T-helper 2 cell treated with Interferon-gamma antibody and Interleukin-4, amounts not matched to agents 5 μg/mL and 100 μg/mL, for 36 hours (primary cell): Measurements from ENCODE around the gene NXN.
"Not testable (repeated sequence)": the region's sequence is repeated elsewhere in the genome, so short reads cannot be mapped to it uniquely, and the experiment has no call there.

Source experiments
- DNase-seq: peaks from one replicate; pipeline ENCODE4 v3.0.0; 2021; ENCODE audit warnings: low spot score
- H3K27ac Mint-ChIP-seq: one replicate; pipeline ENCODE4 v1.8.0; 2021; ENCODE audit warnings: mild to moderate bottlenecking, mixed read lengths
- H3K27me3 Mint-ChIP-seq: one replicate; pipeline ENCODE4 v1.8.0; 2021; ENCODE audit warnings: low read depth, mixed read lengths
- H3K36me3 Mint-ChIP-seq: one replicate; pipeline ENCODE4 v1.8.0; 2021; ENCODE audit warnings: low read depth, mixed read lengths
- H3K4me1 Mint-ChIP-seq: one replicate; pipeline ENCODE4 v1.8.0; 2021; ENCODE audit warnings: low read depth, mixed read lengths
- H3K4me3 Mint-ChIP-seq: one replicate; pipeline ENCODE4 v1.8.0; 2022; ENCODE audit warnings: mild to moderate bottlenecking, moderate library complexity, mixed read lengths
- H3K9me3 Mint-ChIP-seq: one replicate; pipeline ENCODE4 v1.8.0; 2021; ENCODE audit warnings: mixed read lengths

NXN gene

DNA sequence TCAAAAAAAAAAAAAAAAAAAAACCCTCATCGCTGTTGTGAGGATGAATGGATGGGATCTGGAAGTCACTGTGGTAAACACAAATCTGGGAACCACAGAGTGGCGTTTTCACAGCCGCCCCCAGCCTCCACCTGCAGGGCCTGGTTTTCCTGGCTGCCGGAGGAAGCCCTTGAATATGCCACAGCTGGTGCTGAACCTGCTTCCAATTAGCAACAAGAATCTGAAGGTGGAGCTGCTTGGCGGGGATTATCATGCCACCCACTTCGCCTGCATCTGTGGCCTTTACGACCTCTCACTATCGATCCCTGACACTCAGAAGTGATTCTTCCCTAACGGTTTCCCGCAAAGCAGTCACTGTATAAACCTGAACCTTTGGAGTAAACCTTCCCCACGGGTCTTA lies 181.3 kb downstream of the NXN start:
- H3K9me3 Mint-ChIP-seq = no peaks in the 10 kb centered on the region
- no peak overlapping the region for H3K4me3 Mint-ChIP-seq
- no peaks in the 10 kb centered on the region for H3K27me3 Mint-ChIP-seq
- no peak for DNase-seq
- no peaks in the 10 kb centered on the region for H3K36me3 Mint-ChIP-seq
- no peak overlapping the region for H3K27ac Mint-ChIP-seq
- peaks cover 2% of the 10 kb centered on the region for H3K4me1 Mint-ChIP-seq

DNA sequence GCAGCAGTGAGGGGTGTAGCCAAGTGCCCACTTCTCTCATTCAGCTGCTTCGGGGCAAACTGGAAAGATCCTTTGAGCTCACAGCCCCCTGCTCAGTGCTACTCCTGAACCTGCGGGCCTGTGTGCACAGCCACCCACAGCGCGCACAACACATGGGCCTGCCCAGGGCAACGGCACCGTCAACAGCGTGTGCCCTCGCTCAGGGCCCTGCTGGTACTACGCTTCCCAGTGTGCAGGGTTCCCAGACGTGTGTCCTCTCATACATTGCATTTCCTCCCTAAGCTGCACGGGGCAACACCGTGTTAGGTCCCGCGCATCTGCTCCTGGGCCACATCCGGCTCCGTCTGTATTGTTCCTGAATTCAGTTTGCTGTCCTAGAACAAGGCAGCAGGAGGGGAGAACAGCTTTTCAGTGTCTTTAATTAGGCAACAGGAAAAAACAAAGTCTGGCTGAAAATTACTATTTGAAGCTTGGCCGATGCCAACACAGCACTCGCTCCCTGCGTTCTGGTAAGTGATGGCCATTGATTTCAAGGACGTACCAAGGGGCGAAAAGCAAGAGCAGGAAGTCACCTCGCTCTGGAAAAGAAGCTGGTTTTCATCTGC lies 182.2 kb downstream of the NXN start:
- no peaks in the 10 kb centered on the region for H3K9me3 Mint-ChIP-seq
- no peak for DNase-seq
- H3K27ac Mint-ChIP-seq = no peak overlapping the region
- H3K4me1 Mint-ChIP-seq = peaks cover 2% of the 10 kb centered on the region
- peaks cover 2% of the 10 kb centered on the region for H3K36me3 Mint-ChIP-seq
- H3K4me3 Mint-ChIP-seq = no peak overlapping the region
- H3K27me3 Mint-ChIP-seq = no peaks in the 10 kb centered on the region

DNA sequence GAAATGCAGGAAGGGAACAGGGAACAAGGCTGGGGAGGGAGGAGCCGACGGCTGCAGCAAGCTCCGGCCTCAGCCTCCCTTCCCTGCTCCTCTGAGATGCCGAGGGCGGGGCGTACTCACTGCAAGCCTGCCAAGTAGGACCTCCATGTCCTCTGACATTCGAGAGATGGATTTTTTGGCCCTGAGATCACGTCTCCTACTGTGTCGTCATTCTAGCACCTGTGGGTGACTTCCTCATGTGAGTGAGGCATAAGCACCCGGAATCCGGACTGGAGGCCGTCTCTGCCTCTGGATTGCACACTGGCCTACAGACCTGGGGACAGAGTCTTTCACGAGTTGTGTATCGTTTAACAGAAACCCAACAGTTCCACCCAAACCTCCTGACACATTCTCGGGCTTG lies 183.0 kb downstream of the NXN start:
- Mint-ChIP-seq H3K4me1 (peaks cover 2% of the 10 kb centered on the region), H3K27me3 (no peaks in the 10 kb centered on the region), H3K9me3 (no peaks in the 10 kb centered on the region), H3K27ac (no peak overlapping the region), H3K4me3 (no peak overlapping the region), H3K36me3 (peaks cover 6% of the 10 kb centered on the region)
- no peak for DNase-seq

DNA sequence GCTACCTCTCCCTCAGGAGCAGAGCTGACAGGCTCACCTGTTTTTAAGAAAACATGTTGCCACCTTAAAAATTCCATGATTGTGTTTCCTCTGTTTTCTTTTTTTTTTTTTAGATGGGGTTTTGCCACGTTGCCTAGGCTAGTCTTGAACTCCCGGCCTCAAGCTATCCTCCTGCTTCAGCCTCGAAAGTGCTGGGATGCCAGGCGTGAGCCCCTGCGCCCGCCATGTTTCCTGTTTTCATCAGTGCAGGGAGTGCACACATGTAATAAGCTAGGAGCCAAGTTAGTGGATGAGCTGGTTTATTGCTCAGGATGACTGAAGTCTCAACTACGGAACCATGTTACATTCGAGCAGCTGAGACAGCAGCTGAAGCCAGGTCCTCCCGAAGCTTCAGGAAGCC lies 183.9 kb downstream of the NXN start:
- Mint-ChIP-seq H3K27ac (no peak overlapping the region), H3K9me3 (no peaks in the 10 kb centered on the region), H3K27me3 (no peaks in the 10 kb centered on the region), H3K4me1 (peaks cover 2% of the 10 kb centered on the region), H3K4me3 (no peak overlapping the region), H3K36me3 (peaks cover 13% of the 10 kb centered on the region)
- DNase-seq = no peak

DNA sequence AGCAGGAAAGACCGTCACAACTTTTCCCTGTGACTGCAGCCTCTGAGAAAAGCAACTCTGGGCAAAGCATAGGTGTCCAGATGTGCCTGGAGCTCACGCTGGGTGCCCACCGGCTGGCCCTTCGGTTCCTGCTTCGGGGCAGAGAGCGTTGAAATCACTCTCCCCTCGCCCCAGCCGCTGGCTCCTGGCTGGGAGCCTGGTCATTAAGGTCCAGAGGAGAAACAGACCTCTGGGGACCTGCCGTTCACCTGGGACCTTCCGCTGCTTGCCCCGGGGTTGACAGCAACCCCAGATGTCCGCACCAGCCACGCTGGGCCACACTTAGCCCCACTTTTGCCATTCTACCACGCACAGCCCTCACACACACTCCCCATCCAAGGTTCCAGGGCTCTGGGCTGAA lies 184.3 kb downstream of the NXN start:
- no peak overlapping the region for H3K4me3 Mint-ChIP-seq
- H3K9me3 Mint-ChIP-seq = no peaks in the 10 kb centered on the region
- H3K4me1 Mint-ChIP-seq = peaks cover 2% of the 10 kb centered on the region
- no peaks in the 10 kb centered on the region for H3K27me3 Mint-ChIP-seq
- DNase-seq = no peak
- peaks cover 13% of the 10 kb centered on the region for H3K36me3 Mint-ChIP-seq
- no peak overlapping the region for H3K27ac Mint-ChIP-seq

DNA sequence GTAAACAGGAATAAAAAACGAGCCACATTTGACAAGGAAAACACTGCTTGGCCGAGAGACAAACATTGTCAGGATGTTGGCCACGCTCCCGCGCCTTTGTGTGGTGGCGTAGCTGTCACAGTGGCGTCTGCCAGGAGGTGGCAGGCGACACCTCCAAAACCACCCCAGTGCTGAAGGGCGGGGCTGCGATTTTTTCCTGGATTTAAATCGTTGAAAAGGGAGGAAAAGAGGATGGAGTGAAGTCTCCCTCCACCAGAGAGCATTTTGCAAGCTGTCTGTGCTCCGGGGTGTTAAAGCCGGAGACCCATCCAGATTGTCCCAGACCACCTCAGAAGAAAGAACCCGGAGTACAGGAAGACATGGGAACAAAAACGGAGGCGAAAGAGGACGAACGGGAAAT lies 184.7 kb downstream of the NXN start:
- H3K4me3 Mint-ChIP-seq = no peak overlapping the region
- peaks cover 2% of the 10 kb centered on the region for H3K4me1 Mint-ChIP-seq
- no peaks in the 10 kb centered on the region for H3K27me3 Mint-ChIP-seq
- H3K27ac Mint-ChIP-seq = no peak overlapping the region
- no peaks in the 10 kb centered on the region for H3K9me3 Mint-ChIP-seq
- peaks cover 15% of the 10 kb centered on the region for H3K36me3 Mint-ChIP-seq
- DNase-seq = peak; percentile 22

DNA sequence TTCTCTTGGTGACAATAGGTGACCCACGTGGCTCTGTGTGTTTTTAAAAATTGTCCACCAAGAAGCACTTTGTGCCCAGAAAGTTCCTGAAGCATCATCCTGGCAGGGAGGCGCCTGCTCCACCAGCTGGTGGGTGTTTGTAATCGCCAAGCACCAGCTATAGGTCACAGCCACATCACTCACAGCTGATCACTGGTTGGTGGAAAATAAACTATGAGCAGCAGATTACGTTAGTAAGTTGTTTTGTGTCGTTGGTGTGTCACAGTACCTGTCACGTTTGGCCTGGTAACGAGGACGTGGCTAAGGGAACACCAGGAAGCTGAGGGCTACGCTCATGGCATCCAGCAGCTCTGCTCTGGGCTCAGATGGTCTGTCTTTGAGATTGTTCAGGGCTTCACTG lies 187.3 kb downstream of the NXN start:
- Mint-ChIP-seq H3K36me3 (peaks cover 25% of the 10 kb centered on the region), H3K4me3 (no peak overlapping the region), H3K27ac (no peak overlapping the region), H3K9me3 (no peaks in the 10 kb centered on the region), H3K4me1 (peaks cover 2% of the 10 kb centered on the region), H3K27me3 (no peaks in the 10 kb centered on the region)
- DNase-seq = no peak

DNA sequence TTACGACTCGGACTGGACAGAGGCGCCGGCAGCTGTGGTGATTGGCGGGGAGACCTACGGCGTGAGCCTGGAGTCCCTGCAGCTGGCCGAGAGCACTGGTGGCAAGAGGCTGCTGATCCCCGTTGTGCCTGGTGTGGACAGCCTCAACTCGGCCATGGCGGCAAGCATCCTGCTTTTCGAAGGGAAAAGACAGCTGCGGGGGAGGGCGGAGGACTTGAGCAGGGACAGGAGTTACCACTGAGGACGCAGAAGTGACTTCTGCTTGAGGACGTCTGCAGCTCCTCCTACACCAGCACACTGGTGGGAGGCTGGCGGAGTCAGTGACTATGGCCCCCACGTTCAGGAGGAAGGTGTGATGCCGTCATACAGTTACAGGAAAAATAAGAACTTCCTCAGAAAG lies 187.7 kb downstream of the NXN start:
- DNase-seq = no peak
- H3K4me1 Mint-ChIP-seq = peaks cover 2% of the 10 kb centered on the region
- peaks cover 28% of the 10 kb centered on the region for H3K36me3 Mint-ChIP-seq
- H3K4me3 Mint-ChIP-seq = no peak overlapping the region
- H3K27ac Mint-ChIP-seq = no peak overlapping the region
- H3K27me3 Mint-ChIP-seq = no peaks in the 10 kb centered on the region
- no peaks in the 10 kb centered on the region for H3K9me3 Mint-ChIP-seq

DNA sequence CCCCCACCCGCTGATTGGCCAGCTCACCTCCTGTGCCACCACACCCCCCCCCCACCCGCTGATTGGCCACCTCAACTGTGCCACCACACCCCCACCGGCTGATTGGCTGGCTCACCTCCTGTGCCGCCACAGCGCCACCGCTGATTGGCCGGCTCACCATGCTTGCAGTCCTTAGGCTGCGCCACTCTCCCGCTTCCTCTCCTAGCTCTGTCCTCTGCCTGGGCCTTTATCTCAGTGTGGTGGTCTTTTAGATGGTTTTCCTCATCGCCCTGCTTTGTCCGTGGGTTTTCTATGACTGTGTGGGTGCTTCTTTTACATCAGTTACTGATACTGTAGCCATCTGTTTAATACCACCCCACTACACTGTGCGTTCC lies 188.7 kb downstream of the NXN start:
- not testable (repeated sequence) for H3K4me1 Mint-ChIP-seq, H3K9me3 Mint-ChIP-seq, H3K27ac Mint-ChIP-seq, H3K27me3 Mint-ChIP-seq, H3K4me3 Mint-ChIP-seq, DNase-seq
- H3K36me3 Mint-ChIP-seq = peaks cover 29% of the 10 kb centered on the region

DNA sequence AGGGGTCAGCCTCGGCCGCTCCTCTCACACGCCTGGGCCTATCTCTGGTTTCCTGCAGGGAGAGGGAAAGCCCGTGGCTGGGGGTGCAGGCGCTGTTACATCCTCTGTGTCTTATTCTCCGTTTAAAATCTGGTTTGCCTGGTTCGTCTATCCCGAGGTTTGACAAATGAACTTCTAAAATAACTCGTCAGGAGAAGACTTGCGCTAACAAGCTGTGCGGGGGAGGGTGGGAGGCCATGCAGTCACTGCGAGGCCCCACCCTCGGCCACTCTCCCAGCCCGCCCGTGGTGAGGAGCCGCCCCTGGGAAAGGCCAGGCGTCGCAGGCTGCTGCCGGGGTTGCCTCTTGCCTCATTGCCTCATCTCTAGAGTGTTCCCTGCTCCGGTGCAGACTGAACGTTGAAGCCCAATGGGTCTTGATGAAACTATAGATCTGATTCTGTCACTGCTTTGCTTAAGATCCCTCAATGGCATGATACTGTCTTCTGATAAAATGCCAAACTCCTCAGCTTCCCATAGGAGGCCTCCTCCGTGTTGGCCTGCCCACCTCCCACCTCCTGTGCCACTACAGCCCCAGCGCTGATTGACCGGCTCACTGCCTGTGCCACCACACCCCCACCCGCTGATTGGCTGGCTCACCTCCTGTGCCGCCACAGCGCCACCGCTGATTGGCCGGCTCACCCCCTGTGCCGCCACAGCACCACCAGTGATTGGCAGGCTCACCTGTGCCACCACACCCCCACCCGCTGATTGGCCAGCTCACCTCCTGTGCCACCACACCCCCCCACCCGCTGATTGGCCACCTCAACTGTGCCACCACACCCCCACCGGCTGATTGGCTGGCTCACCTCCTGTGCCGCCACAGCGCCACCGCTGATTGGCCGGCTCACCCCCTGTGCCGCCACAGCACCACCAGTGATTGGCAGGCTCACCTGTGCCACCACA lies 189.4 kb downstream of the NXN start:
- not testable (repeated sequence) for H3K4me3 Mint-ChIP-seq, DNase-seq, H3K27ac Mint-ChIP-seq, H3K9me3 Mint-ChIP-seq, H3K27me3 Mint-ChIP-seq, H3K4me1 Mint-ChIP-seq
- H3K36me3 Mint-ChIP-seq = peaks cover 29% of the 10 kb centered on the region

DNA sequence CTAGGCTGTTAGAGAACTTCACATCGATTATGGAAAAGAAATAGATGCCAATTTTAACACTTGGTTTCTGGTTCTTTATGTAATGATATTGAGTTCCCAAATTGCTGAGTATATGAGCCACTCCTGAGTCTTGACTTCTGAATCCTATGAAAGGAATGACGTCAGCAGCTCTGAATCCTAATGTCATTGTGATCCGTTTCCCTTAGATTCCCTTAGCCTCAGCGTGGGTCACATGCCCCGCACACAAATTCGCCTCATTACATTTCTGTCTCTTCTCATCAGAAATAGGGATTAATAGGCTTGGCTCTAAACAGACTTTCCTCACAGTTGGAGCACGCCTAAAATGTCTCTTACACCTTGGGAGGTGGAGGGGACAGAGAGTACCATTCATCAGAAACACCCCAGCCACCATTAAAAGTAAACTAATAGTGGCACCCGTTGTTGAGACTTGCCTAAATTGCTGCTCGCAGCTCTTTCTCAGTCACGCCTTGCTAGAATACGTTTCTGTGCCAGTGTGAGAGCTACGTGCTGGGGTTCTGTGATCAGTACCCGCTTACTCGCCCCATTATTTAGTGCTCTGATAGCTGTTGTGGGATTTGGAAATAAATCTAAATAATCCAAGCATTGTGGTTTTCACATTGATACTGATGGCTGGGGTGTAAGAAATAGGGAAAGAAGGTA lies 190.3 kb downstream of the NXN start:
- H3K9me3 Mint-ChIP-seq = no peaks in the 10 kb centered on the region
- H3K27ac Mint-ChIP-seq = no peak overlapping the region
- H3K4me1 Mint-ChIP-seq = peaks cover 6% of the 10 kb centered on the region
- no peak overlapping the region for H3K4me3 Mint-ChIP-seq
- no peaks in the 10 kb centered on the region for H3K27me3 Mint-ChIP-seq
- DNase-seq = no peak
- peaks cover 29% of the 10 kb centered on the region for H3K36me3 Mint-ChIP-seq

DNA sequence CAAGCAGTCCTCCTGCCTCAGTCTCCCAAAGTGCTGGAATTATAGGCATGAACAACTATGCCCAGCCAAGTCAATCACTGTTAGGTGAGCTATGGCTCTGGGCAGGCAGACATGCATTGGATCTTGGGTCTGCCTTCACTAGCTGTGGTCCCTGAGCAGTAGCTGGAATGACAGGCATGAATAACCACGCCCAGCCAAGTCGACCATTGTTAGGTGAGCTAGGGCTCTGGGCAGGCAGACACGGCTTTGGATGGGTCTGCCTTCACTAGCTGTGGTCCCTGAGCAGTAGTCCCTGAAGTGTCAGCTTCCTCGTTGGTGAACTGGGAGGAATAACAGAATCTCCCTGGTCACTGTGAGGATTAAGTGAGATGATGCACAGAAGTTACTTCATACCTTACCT lies 191.0 kb downstream of the NXN start:
- Mint-ChIP-seq H3K27ac (no peak overlapping the region), H3K36me3 (peaks cover 33% of the 10 kb centered on the region), H3K9me3 (no peaks in the 10 kb centered on the region), H3K4me1 (peaks cover 11% of the 10 kb centered on the region), H3K4me3 (no peak overlapping the region), H3K27me3 (no peaks in the 10 kb centered on the region)
- no peak for DNase-seq

DNA sequence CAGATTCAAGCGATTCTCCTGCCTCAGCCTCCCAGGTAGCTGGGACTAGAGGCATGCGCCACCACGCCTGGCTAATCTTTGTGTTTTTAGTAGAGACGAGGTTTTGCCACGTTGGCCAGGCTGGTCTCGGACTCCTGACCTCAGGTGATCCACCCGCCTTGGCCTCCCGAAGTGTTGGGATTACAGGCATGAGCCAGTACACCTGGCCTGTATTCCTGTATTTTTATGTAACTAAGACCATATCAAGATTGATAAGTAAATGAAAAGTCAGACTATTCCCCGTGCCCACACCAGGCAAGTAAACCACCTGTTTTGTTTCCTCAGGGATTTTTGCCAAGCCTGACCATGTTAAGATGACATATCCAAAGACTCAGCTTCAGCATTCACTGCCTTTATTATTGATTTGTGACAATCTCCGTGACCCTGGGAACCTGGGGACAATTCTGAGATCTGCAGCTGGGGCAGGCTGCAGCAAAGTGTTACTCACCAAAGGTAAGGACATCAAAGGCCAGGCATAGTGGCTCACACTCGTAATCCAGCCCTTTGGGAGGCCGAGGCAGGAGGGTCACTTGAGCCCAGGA lies 191.8 kb downstream of the NXN start:
- Mint-ChIP-seq H3K27me3 (no peaks in the 10 kb centered on the region), H3K36me3 (peaks cover 35% of the 10 kb centered on the region), H3K9me3 (no peaks in the 10 kb centered on the region), H3K27ac (no peak overlapping the region), H3K4me3 (no peak overlapping the region), H3K4me1 (peaks cover 14% of the 10 kb centered on the region)
- no peak for DNase-seq

DNA sequence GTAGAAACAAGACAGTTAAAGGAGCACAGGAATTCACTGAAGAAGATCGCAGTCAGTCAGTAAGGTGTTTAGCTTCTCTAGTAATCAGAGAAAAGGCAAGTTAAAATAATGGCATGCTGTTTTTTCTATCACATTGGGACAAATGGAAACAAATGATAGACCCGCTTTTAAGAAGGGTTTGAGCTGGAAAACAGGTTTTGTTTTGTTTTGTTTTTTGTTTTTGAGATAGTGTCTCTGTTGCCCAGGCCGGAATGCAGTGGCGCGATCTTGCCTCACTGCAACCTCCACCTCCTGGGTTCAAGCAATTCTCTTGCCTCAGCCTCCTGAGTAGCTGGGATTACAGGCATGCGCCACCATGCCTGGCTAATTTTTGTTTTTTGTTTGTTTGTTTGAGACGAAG lies 193.7 kb downstream of the NXN start:
- H3K9me3 Mint-ChIP-seq, DNase-seq, H3K27ac Mint-ChIP-seq, H3K27me3 Mint-ChIP-seq, H3K4me3 Mint-ChIP-seq: not testable (repeated sequence)
- peaks cover 22% of the 10 kb centered on the region for H3K4me1 Mint-ChIP-seq
- peaks cover 26% of the 10 kb centered on the region for H3K36me3 Mint-ChIP-seq
